ENCODE measurements around the gene SUPT3H.
A peak's percentile ranks its signal among the peaks of the same experiment; 100 is the strongest.
"Not testable (repeated sequence)": the region's sequence is repeated elsewhere in the genome, so short reads cannot be mapped to it uniquely, and the experiment has no call there.

The SUPT3H gene

GRCh38 chr6:44914141-44914540, 463.6 kb downstream of the SUPT3H start:
- DNase-seq (ENCODE audit: low spot score) (no peak), FAIRE-seq (no peak)

GRCh38 chr6:44906761-44907160, 471.0 kb downstream of the SUPT3H start:
- FAIRE-seq: no peak
- no peak for DNase-seq (ENCODE audit: low spot score)

DNA sequence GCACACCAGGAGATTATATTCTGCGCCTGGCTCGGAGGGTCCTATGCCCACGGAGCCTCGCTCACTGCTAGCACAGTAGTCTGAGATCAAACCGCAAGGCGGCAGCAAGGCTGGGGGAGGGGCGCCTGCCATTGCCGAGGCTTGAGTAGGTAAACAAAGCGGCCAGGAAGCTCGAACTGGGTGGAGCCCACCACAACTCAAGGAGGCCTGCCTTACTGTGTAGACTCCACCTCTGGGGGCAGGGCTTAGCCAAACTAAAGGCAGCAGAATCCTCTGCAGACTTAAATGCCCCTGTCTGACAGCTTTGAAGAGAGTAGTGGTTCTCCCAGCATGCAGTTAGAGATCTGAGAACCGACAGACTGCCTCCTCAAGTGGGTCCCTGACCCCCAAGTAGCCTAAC, 477.4 kb downstream of the SUPT3H start:
- not testable (repeated sequence) for FAIRE-seq; DNase-seq (ENCODE audit: low spot score)

DNA sequence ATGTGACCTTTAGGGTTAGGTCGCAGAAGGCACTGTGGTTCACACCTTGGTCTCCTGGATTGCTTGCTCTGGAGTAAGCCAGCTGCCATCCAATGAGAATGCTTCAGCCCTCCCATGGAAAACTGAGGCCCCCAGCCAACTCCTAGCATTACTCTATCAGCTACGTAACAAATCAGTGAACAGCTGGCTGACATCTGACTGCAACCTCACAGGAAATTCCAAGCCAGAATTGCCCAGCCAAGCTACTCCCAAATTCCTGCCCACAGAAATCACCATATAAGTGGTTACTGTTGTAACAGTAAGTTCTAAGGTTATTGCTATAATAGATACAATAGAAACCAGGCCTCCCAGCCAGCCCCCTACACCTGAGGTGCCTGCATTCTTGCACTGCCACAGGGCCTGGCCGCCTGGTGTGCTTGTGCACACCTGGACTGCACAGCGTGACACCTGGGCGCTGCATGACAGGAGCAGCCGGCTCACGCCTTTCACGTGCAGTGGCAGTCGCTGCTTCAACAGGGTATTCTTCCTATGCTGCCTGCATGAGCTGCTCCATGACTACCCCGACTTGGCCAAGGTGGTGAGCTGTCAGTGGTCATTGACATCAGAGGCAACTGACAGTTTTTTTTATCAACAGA, 479.3 kb downstream of the SUPT3H start:
- no peak for FAIRE-seq
- no peak for DNase-seq (ENCODE audit: low spot score)

DNA sequence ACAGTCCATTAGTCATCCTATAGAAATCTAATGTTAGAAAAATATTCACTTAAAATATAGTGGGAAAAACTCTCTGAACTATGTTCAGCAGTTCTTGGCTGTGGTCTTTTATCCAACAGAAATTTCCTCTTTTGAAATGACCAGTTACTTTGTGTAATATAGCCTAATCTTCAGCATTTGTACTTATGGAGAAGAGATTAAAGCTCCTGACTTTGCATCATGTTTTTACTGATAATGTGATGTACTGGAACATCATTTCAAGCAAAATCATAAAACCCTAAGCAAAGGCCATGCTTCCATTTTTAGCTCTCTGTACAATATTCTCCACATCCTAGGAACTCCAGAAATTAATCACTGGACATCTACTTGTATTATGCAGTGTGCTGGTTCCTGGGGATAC, 480.4 kb downstream of the SUPT3H start:
- no peak for DNase-seq (ENCODE audit: low spot score)
- no peak for FAIRE-seq

GRCh38 chr6:44896701-44897100, 481.0 kb downstream of the SUPT3H start:
- no peak for FAIRE-seq

DNA sequence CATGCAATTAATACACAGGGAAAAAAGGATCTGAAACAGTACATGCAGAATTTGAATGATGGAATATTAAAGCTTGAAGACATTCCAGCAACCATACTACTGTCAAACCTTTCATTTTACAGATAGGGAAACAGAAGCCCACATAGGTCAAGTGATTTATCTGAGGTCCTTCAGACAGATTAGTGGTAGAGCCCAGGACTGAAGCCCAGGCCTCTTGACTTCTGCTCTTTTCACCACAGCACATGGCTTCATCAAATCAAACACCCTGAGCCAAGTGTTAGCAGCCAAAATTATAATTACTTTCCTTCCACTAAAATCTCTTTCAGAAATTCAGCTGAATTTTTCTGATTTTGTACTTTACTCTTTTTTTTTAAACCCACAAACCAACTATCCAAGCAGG, 485.2 kb downstream of the SUPT3H start:
- FAIRE-seq (no peak), DNase-seq (ENCODE audit: low spot score) (no peak)

More at GRCh38 chr6:44896701-44897100, 481.0 kb downstream of the SUPT3H start:
- DNase-seq (ENCODE audit: low spot score): no peak

DNA sequence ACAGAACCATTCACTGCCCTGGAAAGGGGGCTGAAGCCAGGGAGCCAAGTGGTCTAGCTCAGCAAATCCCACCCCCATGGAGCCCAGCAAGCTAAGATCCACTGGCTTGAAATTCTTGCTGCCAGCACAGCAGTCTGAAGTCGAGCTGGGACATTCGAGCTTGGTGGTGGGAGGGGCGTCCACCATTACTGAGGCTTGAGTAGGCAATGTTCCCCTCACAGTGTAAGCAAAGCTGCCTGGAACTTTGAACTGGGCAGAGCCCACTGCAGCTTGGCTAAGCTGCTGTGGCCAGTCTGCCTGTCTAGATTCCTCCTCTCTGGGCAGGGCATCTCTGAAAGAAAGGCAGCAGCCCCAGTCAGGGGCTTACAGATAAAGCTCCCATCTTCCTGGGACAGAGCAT, 498.7 kb downstream of the SUPT3H start:
- not testable (repeated sequence) for FAIRE-seq; DNase-seq (ENCODE audit: low spot score)

- DNase-seq (ENCODE audit: low spot score); FAIRE-seq: not testable (repeated sequence)
Measured at GRCh38 chr6:44876638-44877037, 501.1 kb downstream of the SUPT3H start.

GRCh38 chr6:44869321-44869897, 508.3 kb downstream of the SUPT3H start:
- FAIRE-seq: peak; percentile 55
- DNase-seq (ENCODE audit: low spot score): no peak

DNA sequence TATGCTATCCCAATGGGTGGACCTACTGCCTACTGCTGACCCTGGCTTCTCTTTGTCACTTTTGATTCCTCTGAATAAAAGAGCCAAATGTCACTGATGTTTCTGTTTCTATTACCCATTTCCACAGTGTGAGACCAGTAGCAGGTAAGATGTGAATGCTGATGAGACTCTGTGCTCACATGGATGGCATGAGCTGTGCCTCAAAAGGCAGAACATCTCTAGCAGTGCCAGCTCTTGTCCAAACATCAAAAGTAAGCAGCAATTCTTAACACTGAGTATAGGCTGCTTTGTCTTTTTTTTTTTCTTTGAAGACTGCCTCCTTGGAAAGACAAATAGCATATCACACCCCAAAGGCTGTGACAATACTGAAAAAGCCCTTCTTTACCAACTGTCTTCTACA, 508.8 kb downstream of the SUPT3H start:
- no peak for FAIRE-seq
- no peak for DNase-seq (ENCODE audit: low spot score)

DNA sequence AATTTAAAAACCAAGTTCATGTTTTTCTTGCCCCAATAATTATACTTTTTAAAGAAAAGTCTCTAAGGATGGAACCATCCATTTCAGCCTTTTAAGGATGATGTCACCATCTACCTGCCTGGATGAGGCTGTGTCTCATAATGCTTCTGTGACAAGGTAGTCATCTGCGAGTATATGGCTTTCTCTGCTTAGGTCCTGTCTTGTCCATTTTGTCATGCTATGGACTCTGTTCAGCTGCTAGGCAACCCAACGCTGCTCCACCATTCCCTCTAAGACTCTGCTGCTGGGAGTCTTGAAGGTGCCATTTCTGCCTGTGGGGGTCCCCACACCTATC, 509.4 kb downstream of the SUPT3H start:
- DNase-seq (ENCODE audit: low spot score) (no peak), FAIRE-seq (no peak)

DNA sequence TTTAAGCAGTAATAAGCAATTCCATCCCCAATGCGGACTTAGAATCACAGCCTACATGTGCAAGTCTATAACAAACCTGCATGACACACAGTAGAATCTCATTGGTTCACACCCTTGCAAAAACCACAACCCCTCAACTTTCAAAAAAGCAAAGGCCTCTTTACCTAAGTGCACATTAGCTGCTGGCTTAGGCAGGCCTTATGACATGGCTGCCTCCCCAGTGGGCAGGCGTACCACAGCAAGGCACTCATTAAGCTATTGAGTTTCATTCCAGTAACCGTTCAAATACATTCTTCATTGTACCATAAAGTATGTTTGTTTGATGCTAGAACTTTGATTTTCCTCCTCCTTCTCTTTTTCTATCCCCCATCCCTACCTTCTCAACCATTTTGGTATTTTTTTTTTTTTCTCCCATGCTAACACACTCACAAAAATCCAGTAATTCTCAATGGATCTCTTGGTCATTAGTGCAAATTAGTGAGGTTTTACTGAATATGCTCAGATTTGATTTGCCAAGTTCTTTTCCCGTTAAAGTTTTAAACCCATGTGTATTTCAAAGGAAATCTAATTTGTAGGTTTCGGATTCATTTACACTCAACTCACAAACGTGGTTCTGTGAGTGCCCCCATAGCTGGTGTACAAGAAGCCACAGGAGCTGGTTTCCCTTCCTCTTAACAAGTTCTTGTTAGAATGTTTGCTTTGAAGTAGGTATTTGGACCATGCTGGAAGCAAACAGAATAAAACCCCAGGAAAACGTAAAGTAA, 510.0 kb downstream of the SUPT3H start:
- FAIRE-seq (no peak), DNase-seq (ENCODE audit: low spot score) (no peak)

DNA sequence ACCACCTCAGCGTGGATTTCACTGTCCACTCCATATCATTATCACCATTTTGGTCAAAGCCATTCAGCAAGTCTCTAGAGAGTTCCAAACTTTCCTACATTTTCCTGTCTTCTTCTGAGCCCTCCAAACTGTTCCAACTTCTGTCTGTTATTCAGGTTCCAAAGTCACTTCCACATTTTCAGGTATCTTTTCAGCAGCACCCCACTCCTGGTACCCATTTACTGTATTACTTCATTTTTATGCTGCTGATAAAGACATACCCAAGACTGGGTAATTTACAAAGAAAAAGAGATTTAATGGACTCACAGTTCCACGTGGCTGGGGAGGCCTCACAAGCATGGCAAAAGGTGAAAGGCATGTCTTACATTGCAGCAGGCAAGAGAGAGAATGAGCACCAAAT, 512.5 kb downstream of the SUPT3H start:
- not testable (repeated sequence) for DNase-seq (ENCODE audit: low spot score); FAIRE-seq

DNA sequence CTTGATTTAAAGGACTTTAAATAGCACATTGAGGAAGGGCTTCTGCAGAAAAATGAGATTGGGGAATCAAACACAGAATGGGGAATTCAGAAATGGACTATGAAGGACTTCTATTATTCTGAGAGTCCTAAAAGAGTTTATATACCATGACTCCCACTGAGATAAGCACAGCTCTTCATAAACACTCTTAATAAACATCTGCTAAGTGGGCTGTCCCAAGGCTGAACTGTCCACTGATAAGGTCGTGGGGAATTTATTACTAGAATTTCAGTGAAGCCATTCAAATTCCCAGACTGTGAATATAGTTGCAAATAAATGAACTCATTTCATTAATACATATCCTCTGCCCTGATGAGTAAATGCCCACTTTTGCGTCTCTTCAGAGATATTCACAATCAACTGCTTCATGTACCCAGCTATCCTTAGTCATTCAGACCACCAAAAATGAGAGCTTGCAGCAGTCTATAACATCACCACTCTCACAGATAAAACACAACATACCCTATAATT, 517.8 kb downstream of the SUPT3H start:
- FAIRE-seq (no peak), DNase-seq (ENCODE audit: low spot score) (no peak)

DNA sequence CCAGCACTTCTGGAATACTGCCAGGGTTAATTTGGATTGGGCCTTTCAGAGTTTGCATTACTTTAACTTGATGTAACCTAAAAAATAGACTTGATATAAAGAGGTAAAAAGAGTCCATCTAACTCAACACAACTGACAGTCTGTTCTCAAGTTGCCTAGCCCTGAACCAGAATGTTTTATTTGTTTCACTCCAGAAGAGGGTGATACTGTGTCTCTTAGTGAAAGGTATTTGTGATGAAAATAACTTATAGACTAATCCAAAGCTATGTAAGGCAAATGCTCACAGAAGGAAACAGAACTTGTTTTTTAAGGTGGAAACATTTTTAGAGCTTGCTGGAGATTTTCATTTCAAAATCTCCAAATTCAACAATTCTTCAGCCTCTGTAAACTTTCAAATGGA, 518.7 kb downstream of the SUPT3H start:
- FAIRE-seq (no peak), DNase-seq (ENCODE audit: low spot score) (no peak)

- FAIRE-seq: no peak
Measured at GRCh38 chr6:44856479-44856878, 521.3 kb downstream of the SUPT3H start.

DNA sequence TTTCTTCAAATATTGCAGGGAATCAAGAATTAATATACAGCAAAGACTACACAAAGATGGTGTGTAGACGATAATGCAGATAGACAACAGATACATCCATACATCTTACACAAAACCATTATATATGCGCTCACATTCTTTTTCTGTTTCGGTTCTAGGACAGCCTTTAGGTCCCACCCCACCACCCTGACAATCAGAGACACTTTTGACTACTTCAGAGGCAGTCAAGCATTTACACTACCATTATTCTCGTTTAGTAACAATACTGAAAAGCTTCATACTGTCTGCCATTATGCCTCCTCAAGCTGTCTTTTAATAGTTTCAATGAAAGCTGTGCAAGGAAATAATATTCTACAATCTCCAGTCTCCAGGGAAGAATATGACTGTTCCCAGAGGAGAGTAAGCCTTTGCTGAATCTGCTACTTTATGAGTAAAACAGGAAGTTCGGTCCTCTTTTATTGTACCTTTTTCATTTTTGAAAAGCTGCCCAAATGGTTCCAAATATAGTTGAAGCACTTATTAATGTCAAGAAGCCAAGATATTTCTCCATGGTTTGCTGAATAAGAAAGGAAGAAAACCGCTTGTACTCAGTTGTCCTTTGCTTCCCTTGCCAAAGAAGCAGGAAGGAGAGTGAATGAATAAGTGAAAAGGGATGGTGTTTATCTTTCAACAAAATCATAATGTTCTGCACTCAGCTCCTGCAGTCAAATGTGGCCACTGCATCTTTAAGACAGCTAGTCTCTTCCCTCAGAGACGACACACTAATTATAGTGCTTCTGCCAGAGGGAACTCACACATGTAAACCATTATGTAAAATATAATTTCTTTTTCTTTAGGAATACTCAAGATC, 521.9 kb downstream of the SUPT3H start:
- DNase-seq (ENCODE audit: low spot score) (no peak), FAIRE-seq (no peak)

More at GRCh38 chr6:44856479-44856878, 521.3 kb downstream of the SUPT3H start:
- DNase-seq (ENCODE audit: low spot score): no peak

- DNase-seq (ENCODE audit: low spot score): no peak
- FAIRE-seq: no peak
Measured at GRCh38 chr6:44854712-44855443, 522.9 kb downstream of the SUPT3H start.

DNA sequence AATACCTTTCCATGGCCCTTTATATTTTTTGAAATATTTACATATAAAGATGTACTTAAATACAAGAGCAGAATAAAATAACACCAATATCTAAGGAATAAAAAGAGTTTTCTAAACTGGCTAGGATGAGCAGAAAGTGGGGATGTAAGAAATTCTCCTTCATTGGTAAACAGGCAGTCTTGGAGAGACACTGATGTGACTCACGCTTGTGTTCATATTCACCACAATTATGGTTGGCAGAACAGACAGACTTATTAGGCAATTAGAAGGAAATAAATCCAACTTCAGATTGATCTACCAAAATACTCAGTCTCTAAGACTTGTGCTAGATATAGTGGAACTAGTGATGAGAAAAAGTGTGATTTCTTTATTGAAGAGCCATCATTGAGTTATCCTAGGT, 526.6 kb downstream of the SUPT3H start:
- FAIRE-seq (no peak), DNase-seq (ENCODE audit: low spot score) (no peak)

- FAIRE-seq (no peak), DNase-seq (ENCODE audit: low spot score) (no peak)
Measured at GRCh38 chr6:44850312-44850711, 527.4 kb downstream of the SUPT3H start.
